H1 (cell line): ENCODE measurements around the gene ZBTB20. TPM values are rescaled to one million over a fixed set of nuclear protein-coding genes. Genes with fewer than 3 reads are reported as not detected.

ENCODE experiments used
- CTBP2 ChIP-seq: IDR thresholded peaks from 2 replicates; pipeline ENCODE4 v1.7.0; 2011; ENCODE audit warnings: borderline replicate concordance, mild to moderate bottlenecking, moderate library complexity, mixed read lengths, low read length; ENCODE audit not compliant: insufficient read depth, insufficient read length
- KDM1A ChIP-seq: fragments of 200-600, 300-600 bp; sonication (generic); IDR thresholded peaks from 2 replicates; pipeline ENCODE4 v1.7.1; 2016; ENCODE audit warnings: mild to moderate bottlenecking, low read length, borderline replicate concordance
- POU5F1 ChIP-seq: IDR thresholded peaks from 2 replicates; pipeline ENCODE4 v1.6.1; 2011; ENCODE audit warnings: low read depth, mild to moderate bottlenecking, low read length, moderate library complexity
- SAP30 ChIP-seq: fragments of 300-600 bp; sonication (generic); IDR thresholded peaks from 2 replicates; pipeline ENCODE4 v1.7.1; 2012; ENCODE audit warnings: low read length, moderate library complexity, mild to moderate bottlenecking, inconsistent platforms; ENCODE audit not compliant: insufficient read depth, insufficient replicate concordance
- polyA plus RNA-seq, 7 experiments: library from polyadenylated mRNA; depleted of rRNA in 3 of 7; stranded (reverse) in 5 of 7; unstranded in 2 of 7; fragments of >200 nt in 5 of 7; fragments of 200-250 nt in 2 of 7; gene quantifications; 1 replicate in 5 of 7; 2 replicates in 1 of 7; 4 replicates in 1 of 7; pipeline versions ENCODE4 v1.2.1 to v1.2.3, GENCODE V29; 2011 to 2013; ENCODE audit warnings: missing spikeins in 2 of 7, mixed read lengths in 2 of 7
- total RNA-seq: library from RNA; stranded (reverse); fragmentation: NEBNext Ultra II Directional; extraction: Animal tissue kit (Norgen Biotek cat#: 25700); gene quantifications from 2 replicates; pipeline ENCODE4 v1.2.1, GENCODE V29; 2021
- TF ChIP-seq, protein P1 (sequence below): IDR thresholded peaks from 2 replicates; pipeline ENCODE4 v1.6.1; 2011; ENCODE audit warnings: low read length, improper control_type of control experiment
- TF ChIP-seq, protein P2 (sequence below): IDR thresholded peaks from 2 replicates; pipeline ENCODE4 v1.6.1; 2012; ENCODE audit warnings: low read length, inconsistent platforms

Gene ZBTB20
- total and polyA plus RNA-seq, 2 of the 8 experiments (the other 6 are each of a cell fraction or from before 2014, with no cell fraction given), result 0.35 to 1.3 TPM

DNA sequence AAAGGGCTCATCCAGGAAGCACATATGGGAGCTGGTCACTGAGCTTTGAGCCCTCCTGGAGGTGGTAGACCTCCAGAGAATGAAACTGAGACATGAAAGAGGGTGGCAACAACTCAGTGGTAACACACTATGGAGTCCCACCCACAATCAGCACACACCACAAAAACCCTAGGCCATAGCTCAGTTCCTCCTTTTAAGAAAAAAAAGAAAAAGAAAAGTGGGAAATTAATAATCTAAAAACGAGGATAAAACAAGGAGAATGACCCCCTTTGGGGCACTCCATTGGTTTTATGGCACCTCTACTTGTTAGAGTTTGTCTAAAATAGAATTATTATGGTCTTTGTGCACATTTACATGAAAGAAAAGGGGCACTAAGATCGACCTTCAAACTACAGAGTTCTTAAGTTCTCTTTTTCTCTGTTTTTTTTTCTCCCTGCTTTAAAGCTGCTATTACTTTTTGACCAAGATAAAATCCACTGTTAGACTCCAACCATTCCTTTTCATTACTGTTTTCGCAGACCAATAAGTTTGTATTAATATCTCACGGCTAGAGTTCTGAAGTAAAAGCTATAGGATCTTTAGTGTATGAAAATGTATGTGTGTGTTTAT lies 40.2 kb upstream of the ZBTB20 start (continued):
- TF ChIP-seq, protein P1, sequence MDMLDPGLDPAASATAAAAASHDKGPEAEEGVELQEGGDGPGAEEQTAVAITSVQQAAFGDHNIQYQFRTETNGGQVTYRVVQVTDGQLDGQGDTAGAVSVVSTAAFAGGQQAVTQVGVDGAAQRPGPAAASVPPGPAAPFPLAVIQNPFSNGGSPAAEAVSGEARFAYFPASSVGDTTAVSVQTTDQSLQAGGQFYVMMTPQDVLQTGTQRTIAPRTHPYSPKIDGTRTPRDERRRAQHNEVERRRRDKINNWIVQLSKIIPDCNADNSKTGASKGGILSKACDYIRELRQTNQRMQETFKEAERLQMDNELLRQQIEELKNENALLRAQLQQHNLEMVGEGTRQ, result no peak
- TF ChIP-seq SAP30 (no peak), POU5F1 (no peak), CTBP2 (no peak), KDM1A (no peak)
- TF ChIP-seq, protein P2, sequence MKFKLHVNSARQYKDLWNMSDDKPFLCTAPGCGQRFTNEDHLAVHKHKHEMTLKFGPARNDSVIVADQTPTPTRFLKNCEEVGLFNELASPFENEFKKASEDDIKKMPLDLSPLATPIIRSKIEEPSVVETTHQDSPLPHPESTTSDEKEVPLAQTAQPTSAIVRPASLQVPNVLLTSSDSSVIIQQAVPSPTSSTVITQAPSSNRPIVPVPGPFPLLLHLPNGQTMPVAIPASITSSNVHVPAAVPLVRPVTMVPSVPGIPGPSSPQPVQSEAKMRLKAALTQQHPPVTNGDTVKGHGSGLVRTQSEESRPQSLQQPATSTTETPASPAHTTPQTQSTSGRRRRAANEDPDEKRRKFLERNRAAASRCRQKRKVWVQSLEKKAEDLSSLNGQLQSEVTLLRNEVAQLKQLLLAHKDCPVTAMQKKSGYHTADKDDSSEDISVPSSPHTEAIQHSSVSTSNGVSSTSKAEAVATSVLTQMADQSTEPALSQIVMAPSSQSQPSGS, result no peak
